ENCODE results near the gene MKNK2. TPM values are rescaled to one million over a fixed set of nuclear protein-coding genes. Genes with fewer than 3 reads are reported as not detected.
"Not testable (repeated sequence)": the region's sequence is repeated elsewhere in the genome, so short reads cannot be mapped to it uniquely, and the experiment has no call there.

MKNK2 gene
- total and polyA plus RNA-seq, 3 donors from 2014 or later: 76.5 to 103 (median 93.0) TPM

DNA sequence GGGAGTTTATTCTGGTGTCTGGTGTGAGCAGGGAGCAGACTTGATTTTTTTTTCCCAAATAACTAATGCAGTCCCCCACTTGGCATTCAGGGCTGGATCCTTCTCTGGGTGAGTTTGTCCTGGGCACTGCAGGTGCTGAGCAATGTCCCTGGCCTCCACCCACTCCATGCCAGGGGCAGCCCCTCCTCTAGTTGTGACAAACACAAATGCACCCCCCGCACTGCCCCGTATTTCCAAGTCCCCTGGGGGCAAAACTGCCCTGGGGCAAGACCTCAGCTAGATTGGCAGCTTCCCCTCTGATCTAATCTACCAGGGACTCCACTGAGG lies 38.6 kb upstream of the MKNK2 start:
- H3K9me3 ChIP-seq: no peaks in the 10 kb centered on the region
- intact Hi-C loops (cut with DNase I; ENCODE audit: low total_unique reads): no loop called here
- 65 to 79% methylated on average over 2 of the region's 2 CpGs for WGBS, 2 donors
- no peak for DNase-seq
- no peaks in the 10 kb centered on the region for H3K27me3 ChIP-seq
- TF ChIP-seq POLR2A (IDR thresholded peaks at IDR 0.05): no peak
- TF ChIP-seq, protein P1, sequence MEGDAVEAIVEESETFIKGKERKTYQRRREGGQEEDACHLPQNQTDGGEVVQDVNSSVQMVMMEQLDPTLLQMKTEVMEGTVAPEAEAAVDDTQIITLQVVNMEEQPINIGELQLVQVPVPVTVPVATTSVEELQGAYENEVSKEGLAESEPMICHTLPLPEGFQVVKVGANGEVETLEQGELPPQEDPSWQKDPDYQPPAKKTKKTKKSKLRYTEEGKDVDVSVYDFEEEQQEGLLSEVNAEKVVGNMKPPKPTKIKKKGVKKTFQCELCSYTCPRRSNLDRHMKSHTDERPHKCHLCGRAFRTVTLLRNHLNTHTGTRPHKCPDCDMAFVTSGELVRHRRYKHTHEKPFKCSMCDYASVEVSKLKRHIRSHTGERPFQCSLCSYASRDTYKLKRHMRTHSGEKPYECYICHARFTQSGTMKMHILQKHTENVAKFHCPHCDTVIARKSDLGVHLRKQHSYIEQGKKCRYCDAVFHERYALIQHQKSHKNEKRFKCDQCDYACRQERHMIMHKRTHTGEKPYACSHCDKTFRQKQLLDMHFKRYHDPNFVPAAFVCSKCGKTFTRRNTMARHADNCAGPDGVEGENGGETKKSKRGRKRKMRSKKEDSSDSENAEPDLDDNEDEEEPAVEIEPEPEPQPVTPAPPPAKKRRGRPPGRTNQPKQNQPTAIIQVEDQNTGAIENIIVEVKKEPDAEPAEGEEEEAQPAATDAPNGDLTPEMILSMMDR (IDR thresholded peaks at IDR 0.05): no peak
- no peak overlapping the region for H3K4me3 ChIP-seq
- H3K27ac ChIP-seq: peak overlapping the region; percentile 29 to 50
- H3K4me1 ChIP-seq: peaks cover 36% of the 10 kb centered on the region
- H3K36me3 ChIP-seq (ENCODE audit: low read depth, missing control alignments): no peaks in the 10 kb centered on the region

DNA sequence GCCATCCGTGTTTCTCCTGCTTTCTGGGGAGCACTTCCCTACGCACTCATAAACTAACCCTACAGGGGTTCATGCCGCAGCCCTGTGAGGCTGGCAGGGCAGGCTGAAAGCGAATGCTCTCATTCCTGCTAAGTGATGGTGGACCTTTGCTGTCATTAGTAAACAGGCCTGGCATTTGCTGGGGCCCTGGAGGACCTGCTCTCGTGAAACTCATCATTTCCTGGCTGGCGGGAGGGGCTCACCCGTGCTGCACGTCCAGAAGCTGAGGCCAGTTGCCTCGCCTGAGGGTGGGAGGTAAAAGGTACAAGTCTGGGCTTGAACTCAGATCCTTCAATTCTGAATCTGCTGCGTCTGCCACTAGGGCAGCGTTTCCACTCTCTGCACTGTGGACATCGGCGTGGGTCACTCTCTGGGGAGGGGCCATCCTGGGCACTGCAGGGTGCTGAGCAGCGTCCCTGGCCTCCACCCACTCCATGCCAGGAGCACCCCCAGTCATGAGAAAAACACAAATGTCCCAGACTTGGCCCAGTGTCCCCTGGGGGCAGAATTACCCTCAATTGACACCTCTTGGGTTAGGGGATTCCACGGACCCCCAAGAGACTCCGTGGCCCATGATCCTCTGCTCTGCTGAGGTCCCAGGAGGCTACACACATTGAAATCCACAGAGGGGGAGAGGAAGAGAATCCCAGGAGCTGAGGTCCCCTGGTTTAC lies 38.1 kb upstream of the MKNK2 start:
- no peaks in the 10 kb centered on the region for H3K9me3 ChIP-seq
- intact Hi-C loops (cut with DNase I; ENCODE audit: low total_unique reads): no loop called here
- peak overlapping the region; percentile 29 to 50 for H3K27ac ChIP-seq
- no peak for DNase-seq
- H3K4me1 ChIP-seq: peaks cover 30% of the 10 kb centered on the region
- no peaks in the 10 kb centered on the region for H3K36me3 ChIP-seq (ENCODE audit: low read depth, missing control alignments)
- no peak overlapping the region for H3K4me3 ChIP-seq
- H3K27me3 ChIP-seq: no peaks in the 10 kb centered on the region
- no peak for TF ChIP-seq POLR2A (IDR thresholded peaks at IDR 0.05)
- 80 to 92% methylated on average over 7 to 16 of the region's 16 CpGs for WGBS, 2 donors

DNA sequence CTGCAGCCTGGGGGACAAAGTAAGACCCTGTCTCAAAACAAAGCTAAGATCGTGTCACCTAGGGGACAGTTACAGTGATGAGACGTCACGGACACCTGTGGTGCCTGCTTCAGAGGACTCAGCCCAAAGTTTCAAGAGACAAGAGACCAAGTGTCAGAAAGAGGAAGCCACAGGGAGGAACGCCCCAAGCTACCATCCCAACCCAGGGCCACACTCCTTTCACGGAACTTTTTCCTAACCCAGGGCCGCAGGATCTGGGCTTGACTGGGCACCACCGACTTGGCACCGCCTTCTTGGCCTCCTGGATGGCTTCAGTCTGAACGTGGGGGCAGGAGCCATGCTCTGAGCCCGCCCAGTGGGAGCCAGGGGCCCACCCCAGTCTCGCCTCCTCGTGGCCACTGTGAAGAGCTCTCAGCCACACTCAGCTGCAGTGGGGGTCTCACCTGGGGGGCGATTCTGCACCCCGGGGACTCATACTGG lies 36.6 kb upstream of the MKNK2 start:
- intact Hi-C loops (cut with DNase I; ENCODE audit: low total_unique reads): no loop called here
- Histone ChIP-seq H3K27me3 (no peaks in the 10 kb centered on the region), H3K36me3 (ENCODE audit: low read depth, missing control alignments) (no peaks in the 10 kb centered on the region), H3K9me3 (no peaks in the 10 kb centered on the region), H3K4me3 (no peak overlapping the region), H3K27ac (no peak overlapping the region), H3K4me1 (peaks cover 25% of the 10 kb centered on the region)
- no peak for DNase-seq
- TF ChIP-seq POLR2A (IDR thresholded peaks at IDR 0.05): no peak
- TF ChIP-seq, protein P1 (IDR thresholded peaks at IDR 0.05): no peak
- 85 to 90% methylated on average over 4 to 13 of the region's 14 CpGs for WGBS, 2 donors

DNA sequence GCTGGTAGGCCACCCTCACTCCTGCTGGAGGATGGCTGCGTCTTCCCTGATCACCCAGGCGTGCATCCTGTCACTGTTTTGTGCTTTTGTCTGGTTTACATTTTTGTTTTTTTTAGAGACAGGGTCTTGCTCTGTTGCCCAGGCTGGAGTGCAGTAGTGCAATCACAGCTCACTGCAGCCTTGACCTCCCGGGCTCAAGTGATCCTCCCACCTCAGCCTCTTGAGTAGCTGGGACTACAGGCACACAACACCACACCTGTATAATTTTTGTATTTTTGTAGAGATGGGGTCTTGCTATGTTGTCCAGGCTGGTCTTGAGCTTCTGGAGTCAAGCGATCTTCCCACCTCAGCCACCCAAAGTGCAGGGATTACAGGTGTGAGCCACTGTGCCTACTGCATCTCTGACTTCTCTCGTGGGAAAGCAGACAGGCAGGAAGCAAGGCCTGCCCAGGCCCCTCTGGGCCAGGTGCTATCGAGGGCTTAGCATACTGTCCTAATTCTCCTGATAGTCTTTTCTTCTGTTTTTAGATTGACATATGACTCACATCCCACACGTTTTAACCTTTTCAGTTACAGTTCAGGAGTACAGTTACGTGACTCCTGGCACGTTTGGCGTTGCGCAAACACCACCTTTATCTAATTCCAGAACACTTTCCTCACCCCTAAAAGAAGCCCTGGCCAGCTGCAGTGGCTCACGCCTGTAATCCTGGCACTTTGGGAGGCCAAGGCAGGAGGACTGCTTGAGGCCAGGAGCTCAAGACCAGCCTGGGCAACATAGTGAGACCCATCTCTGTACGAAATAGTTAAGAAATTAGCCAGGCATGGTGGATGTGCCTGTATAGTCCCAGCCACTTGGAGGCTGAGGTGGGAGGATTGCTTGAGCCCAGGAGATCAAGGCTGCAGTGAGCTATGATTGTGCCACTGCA lies 35.9 kb upstream of the MKNK2 start:
- intact Hi-C loops (cut with DNase I; ENCODE audit: low total_unique reads); H3K4me3 ChIP-seq; DNase-seq; H3K9me3 ChIP-seq; H3K27me3 ChIP-seq; H3K36me3 ChIP-seq (ENCODE audit: low read depth, missing control alignments); H3K27ac ChIP-seq: not testable (repeated sequence)
- 80 to 84% methylated on average over 13 of the region's 13 CpGs for WGBS, 2 donors
- peaks cover 25% of the 10 kb centered on the region for H3K4me1 ChIP-seq

DNA sequence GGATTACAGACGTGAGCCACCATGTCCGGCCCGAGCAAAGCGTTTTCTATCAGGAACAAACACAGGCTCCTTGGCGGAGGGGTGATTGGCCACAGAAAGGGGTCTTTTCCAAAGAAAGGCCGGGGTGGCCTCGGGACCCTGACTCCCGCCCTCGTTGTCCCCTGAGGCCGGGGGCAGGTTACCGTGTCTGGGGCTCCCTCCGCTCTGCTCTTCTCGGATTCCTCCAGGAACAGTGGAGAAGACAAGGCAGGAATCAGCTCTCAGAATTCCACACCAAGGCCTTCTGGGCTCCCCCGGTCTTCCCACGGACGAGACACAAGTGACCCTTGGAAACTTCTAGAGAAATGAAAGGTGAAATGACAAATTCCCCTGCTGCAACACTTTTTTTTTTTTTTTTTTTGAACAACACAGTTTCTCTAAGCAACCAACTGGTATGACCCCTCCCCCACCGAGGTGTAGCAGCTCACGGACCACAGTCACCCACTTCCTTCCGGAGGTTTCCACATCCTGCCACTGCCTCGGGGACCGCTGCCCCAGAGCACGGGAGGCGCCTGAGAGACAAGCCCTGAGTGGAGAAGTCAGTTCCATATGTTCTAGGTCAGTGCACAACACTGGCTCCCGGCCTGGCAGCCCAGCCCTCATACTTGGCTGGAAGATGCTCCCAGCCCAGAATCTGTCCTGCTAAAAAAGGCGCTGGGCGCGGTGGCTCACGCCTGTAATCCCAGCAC lies 34.1 kb upstream of the MKNK2 start:
- peak; percentile 52 for DNase-seq
- 74 to 77% methylated on average over 21 to 28 of the region's 28 CpGs for WGBS, 2 donors
- peaks cover 13% of the 10 kb centered on the region for H3K4me1 ChIP-seq
- TF ChIP-seq, protein P1 (IDR thresholded peaks at IDR 0.05): no peak
- TF ChIP-seq POLR2A (IDR thresholded peaks at IDR 0.05): no peak
- H3K27me3 ChIP-seq: no peaks in the 10 kb centered on the region
- H3K9me3 ChIP-seq: no peaks in the 10 kb centered on the region
- H3K27ac ChIP-seq: peak overlapping the region in 1 of 2 donors; percentile 39
- H3K36me3 ChIP-seq (ENCODE audit: low read depth, missing control alignments): no peaks in the 10 kb centered on the region
- H3K4me3 ChIP-seq: no peak overlapping the region
- intact Hi-C loops (cut with DNase I; ENCODE audit: low total_unique reads): no loop called here
